ENCODE data around the gene C2CD2.

The C2CD2 gene

GRCh38 chr21:41953831-41954653 lies at the start of gene C2CD2:
TSS of gene C2CD2 (minus strand) at chr21:41954018. CDS start at chr21:41953648, 370 bp downstream.
- no peak for TF ChIP-seq GATA2 (IDR thresholded peaks at IDR 0.05; ENCODE audit: low read depth, low read length)
- no peak for TF ChIP-seq GATA3 (IDR thresholded peaks at IDR 0.05; ENCODE audit: low read depth, low read length)

DNA sequence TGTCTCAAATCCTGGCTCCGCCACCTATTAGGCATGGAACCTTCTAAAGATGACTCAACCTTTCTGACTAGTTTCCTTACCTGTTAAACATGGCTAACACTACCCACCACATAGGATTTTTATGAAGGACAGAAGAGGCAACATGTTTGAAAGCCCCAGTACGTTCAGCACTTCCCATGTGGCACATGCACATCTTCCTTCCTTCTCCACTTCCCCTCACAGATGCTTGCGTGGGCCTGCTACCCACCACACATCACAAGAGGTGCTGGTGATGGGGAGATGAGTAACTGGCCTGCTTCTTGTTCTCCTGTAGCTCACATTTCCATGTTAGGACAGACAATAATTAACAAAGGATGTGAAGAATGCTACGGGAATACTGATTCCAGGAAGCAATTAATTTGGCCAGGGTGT lies 49.2 kb upstream of the C2CD2 start:
- TF ChIP-seq GATA3 (IDR thresholded peaks at IDR 0.05; ENCODE audit: low read depth, low read length) (no peak), GATA2 (IDR thresholded peaks at IDR 0.05; ENCODE audit: low read depth, low read length) (no peak)

GRCh38 chr21:42002421-42002958 lies 48.7 kb upstream of the C2CD2 start:
- TF ChIP-seq GATA3 (IDR thresholded peaks at IDR 0.05; ENCODE audit: low read depth, low read length) (no peak), GATA2 (IDR thresholded peaks at IDR 0.05; ENCODE audit: low read depth, low read length) (no peak)

DNA sequence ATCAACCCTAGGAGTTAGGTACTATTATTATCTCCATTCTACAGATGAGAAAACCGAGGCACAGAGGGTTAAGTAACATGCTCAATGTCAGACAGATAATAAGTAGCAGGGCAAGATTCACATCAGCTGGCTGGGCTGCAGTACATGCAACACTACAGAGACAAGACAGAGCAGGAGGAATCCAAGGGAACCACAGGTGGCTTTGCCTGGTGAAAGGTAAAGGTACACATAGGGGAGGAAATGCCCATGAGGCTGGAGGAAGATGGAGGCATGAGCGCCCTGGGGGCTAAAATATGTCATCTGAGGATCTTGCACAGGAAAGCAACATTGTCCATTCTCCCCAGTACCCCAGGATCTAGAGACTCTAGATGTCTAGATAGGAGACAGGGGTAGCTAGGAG lies 48.0 kb upstream of the C2CD2 start:
- no peak for TF ChIP-seq GATA3 (IDR thresholded peaks at IDR 0.05; ENCODE audit: low read depth, low read length)
- TF ChIP-seq GATA2 (IDR thresholded peaks at IDR 0.05; ENCODE audit: low read depth, low read length): no peak

- TF ChIP-seq GATA3 (IDR thresholded peaks at IDR 0.05; ENCODE audit: low read depth, low read length) (no peak), GATA2 (IDR thresholded peaks at IDR 0.05; ENCODE audit: low read depth, low read length) (no peak)
Measured at GRCh38 chr21:42000908-42001307, 47.1 kb upstream of the C2CD2 start.

DNA sequence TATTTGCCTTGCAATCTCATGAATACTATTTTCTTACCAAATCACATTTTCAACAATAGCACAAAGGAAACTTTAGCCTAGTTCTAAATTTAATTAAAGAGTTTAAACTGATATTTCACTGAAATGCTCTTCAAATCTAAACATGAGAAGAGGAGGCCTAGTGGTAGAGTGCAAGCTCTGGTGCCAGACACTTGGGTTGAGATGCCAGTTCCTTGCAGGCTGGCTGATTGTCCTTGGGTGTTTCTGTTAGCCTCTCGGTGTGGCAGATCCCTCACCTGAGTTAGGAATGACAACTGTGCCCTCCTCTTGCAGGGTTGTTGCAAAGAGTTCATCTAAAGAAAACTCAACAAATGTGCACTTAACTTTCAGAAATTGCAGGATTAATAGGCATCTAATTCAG lies 43.8 kb upstream of the C2CD2 start:
- TF ChIP-seq GATA2 (IDR thresholded peaks at IDR 0.05; ENCODE audit: low read depth, low read length) (no peak), GATA3 (IDR thresholded peaks at IDR 0.05; ENCODE audit: low read depth, low read length) (no peak)

- TF ChIP-seq GATA3 (IDR thresholded peaks at IDR 0.05; ENCODE audit: low read depth, low read length) (no peak), GATA2 (IDR thresholded peaks at IDR 0.05; ENCODE audit: low read depth, low read length) (no peak)
Measured at GRCh38 chr21:41995577-41995976, 41.8 kb upstream of the C2CD2 start.

GRCh38 chr21:41993744-41994143 lies 39.9 kb upstream of the C2CD2 start:
- TF ChIP-seq GATA2 (IDR thresholded peaks at IDR 0.05; ENCODE audit: low read depth, low read length) (no peak), GATA3 (IDR thresholded peaks at IDR 0.05; ENCODE audit: low read depth, low read length) (no peak)

GRCh38 chr21:41992576-41992975 lies 38.8 kb upstream of the C2CD2 start:
- TF ChIP-seq GATA2 (IDR thresholded peaks at IDR 0.05; ENCODE audit: low read depth, low read length): no peak
- no peak for TF ChIP-seq GATA3 (IDR thresholded peaks at IDR 0.05; ENCODE audit: low read depth, low read length)

DNA sequence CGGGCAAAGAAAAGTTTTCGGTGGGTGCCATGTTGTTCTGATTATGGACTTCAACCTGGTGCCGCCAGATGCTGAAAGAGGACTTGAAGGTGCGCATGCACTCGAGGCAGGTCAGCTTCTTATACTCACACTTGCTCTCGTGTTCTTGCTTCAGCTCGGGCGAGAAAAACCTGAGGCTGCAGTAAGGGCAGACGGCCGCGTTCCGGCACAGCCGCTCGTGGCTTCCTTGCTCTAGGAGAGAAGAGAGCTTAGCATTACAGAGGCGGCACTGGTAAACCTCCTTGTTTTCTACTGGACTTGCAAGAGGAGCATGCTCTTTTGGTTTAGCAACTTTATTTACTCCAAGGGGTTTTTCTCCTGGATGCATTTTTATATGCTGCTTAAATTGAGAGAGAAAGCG lies 37.8 kb upstream of the C2CD2 start:
- TF ChIP-seq GATA3 (IDR thresholded peaks at IDR 0.05; ENCODE audit: low read depth, low read length) (no peak), GATA2 (IDR thresholded peaks at IDR 0.05; ENCODE audit: low read depth, low read length) (no peak)

DNA sequence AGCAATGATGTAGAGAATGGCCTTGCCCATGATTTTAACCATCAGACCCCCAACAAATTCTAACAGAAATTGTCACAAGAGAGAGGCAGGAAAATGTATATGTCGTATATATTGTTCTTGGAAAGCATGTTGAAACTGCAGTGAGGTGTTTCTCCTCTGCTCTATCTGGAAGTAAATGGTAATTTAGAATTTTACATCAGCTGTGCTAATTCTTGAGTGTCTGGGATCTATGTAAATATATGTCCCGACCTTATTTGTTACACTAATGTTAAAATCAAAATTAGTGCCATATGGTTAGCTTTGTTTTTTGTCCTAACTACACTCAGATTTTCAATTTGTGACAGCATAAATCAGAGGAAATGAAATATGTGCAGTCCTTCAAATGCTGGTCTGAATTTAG lies 35.9 kb upstream of the C2CD2 start:
- no peak for TF ChIP-seq GATA3 (IDR thresholded peaks at IDR 0.05; ENCODE audit: low read depth, low read length)

DNA sequence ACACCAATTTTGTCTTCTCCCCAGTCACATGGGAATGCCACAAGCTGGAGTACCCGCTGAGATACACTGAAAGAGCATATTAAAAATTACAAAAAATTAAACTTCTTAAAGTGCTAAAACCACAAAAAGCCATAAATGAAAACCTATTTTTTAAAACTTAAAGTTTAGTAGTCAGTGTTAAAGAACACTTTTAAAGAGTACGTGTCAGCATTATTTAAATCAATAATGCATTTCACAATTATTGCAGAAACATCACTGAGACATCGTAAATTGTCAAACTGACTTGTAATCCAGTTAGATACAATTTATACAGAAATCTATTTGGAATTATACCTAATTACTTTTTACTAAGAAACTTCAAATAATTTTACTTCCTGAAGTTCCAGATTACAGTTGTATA lies 33.5 kb upstream of the C2CD2 start:
- TF ChIP-seq GATA3 (IDR thresholded peaks at IDR 0.05; ENCODE audit: low read depth, low read length) (no peak), GATA2 (IDR thresholded peaks at IDR 0.05; ENCODE audit: low read depth, low read length) (no peak)

- no peak for TF ChIP-seq GATA3 (IDR thresholded peaks at IDR 0.05; ENCODE audit: low read depth, low read length)
- TF ChIP-seq GATA2 (IDR thresholded peaks at IDR 0.05; ENCODE audit: low read depth, low read length): no peak
Measured at GRCh38 chr21:41985662-41986416, 32.0 kb upstream of the C2CD2 start.

DNA sequence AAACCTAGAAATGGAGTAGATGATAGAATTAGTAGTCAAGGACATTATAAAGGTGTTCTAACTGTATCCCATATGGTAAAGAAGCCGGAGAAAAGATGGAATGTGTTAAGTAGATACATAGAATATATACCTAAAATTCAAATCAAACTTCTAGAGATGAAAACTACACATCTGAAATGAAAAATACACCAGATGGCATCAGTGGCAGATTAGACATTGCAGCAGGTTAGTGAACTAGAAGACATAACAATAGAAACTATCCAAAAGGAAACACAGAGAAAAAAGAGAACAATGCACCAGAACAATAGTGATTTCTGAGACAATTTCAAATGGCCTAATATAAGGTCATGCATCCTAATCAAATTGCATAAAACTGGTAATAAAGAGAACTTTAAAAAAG lies 29.4 kb upstream of the C2CD2 start:
- TF ChIP-seq GATA3 (IDR thresholded peaks at IDR 0.05; ENCODE audit: low read depth, low read length) (no peak), GATA2 (IDR thresholded peaks at IDR 0.05; ENCODE audit: low read depth, low read length) (no peak)

- TF ChIP-seq GATA3 (IDR thresholded peaks at IDR 0.05; ENCODE audit: low read depth, low read length) (no peak), GATA2 (IDR thresholded peaks at IDR 0.05; ENCODE audit: low read depth, low read length) (no peak)
Measured at GRCh38 chr21:41980561-41980960, 26.7 kb upstream of the C2CD2 start.

All from SH-SY5Y (cell line).